Measurements from ENCODE around the gene ARFGEF2.

The ARFGEF2 gene

DNA sequence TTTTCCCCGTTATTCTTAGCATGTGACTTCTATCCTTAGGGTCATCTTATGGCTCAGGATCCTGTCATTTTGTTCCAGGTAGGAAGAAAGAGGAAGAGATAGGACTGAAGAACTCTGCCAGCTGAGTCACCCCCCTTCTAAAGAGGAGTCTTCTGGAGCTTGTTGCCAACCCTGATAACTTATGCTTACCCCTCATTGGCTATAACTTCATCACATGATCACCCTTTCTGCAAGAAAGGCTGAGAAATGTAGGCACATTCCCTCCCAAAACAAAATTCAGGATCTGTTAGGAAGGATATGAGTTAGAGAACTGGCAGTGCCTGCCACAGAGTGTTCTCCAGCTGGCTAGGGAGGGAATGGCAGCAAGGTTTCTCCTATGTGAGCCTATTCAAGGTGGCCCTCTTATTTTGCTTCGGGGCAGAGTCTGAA lies 35.6 kb downstream of the ARFGEF2 start:
- DNase-seq (ENCODE audit: low read depth): no peak
- H3K4me3 ChIP-seq (ENCODE audit: low read length): no peak overlapping the region
- no peak for TF ChIP-seq CTCF (conservative IDR thresholded peaks at IDR 0.05; ENCODE audit: low read length)

GRCh38 chr20:48957533-48957932 lies 36.0 kb downstream of the ARFGEF2 start:
- no peak overlapping the region for H3K4me3 ChIP-seq (ENCODE audit: low read length)
- no peak for DNase-seq (ENCODE audit: low read depth)
- TF ChIP-seq CTCF (conservative IDR thresholded peaks at IDR 0.05; ENCODE audit: low read length): no peak

DNA sequence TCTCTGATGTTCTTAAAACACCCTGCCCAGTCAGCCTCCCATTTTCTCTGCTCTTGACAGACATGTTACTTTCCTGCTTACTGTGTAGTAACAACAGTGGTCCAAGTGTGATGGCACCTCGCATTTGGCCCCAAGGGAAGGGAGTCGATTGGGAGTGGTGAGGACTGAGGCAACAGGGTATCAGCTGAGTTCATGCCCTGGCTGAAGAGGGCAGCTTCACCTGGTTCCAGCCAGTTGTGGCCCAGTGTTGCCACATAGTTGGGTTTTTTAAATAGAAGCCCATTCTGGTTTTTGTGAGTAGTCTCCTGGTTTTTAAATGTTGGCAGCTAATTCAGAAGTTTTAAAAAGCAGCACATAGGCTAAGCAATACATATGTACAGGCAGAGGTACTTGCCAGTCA lies 37.2 kb downstream of the ARFGEF2 start:
- DNase-seq (ENCODE audit: low read depth): no peak
- no peak overlapping the region for H3K4me3 ChIP-seq (ENCODE audit: low read length)
- no peak for TF ChIP-seq CTCF (conservative IDR thresholded peaks at IDR 0.05; ENCODE audit: low read length)

GRCh38 chr20:48959899-48960550 lies 38.5 kb downstream of the ARFGEF2 start:
- TF ChIP-seq CTCF (conservative IDR thresholded peaks at IDR 0.05; ENCODE audit: low read length): no peak
- no peak for DNase-seq (ENCODE audit: low read depth)
- no peak overlapping the region for H3K4me3 ChIP-seq (ENCODE audit: low read length)

DNA sequence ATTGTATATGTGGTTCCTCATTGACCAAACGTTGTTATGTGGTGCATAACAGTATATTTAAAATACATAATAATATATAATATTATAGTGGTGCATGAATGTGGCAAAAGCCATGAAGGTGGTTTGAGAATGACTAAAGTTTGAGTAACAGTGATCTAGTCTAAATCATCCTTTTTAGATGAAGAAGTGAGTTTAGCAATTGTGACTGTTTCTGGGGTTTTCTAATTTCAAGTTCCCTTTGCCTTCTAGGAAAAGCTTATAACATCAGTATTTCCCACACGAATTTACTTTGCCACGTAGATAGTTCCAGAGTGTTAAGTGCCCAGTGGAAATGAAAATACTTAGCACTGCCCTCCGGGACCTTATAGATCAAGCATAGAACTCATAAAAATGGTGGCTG lies 40.9 kb downstream of the ARFGEF2 start:
- no peak overlapping the region for H3K4me3 ChIP-seq (ENCODE audit: low read length)
- no peak for DNase-seq (ENCODE audit: low read depth)
- no peak for TF ChIP-seq CTCF (conservative IDR thresholded peaks at IDR 0.05; ENCODE audit: low read length)

DNA sequence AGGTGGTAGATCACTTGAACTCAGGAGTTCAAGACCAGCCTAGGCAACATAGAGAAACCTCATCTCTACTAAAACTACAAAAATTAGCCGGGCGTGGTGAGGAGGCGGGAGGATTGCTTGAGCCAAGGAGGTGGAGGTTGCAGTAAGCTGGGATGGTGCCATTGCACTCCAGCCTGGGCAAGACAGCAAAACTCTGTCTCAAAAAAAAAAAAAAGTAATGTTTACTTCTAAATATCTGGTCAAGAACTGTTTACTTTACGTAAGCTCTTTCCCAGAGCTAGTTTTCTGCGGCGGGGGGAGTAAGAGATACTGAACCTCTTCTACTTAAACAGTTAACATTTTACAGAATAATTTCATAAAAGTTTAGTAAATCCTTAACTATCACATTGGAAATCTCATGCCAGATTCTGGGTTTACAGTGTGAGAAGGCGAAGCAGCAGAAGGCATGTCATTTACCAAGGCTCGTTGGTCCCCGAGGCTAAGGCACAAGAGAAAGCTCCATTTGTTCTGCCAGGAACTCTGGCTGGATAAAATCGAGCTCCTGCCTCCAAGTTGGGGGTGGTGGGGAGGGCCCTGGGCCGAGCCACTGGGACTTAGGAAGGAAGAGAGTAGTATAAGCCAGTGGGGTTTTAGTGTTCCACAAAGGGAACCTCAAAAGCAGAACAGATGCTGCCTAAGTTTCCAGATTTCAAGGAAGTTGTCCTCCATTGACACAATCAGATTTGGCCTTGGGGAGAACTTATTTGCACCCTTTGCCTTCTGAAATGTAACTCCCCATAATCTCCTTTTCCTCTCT lies 41.7 kb downstream of the ARFGEF2 start:
- no peak for DNase-seq (ENCODE audit: low read depth)
- TF ChIP-seq CTCF (conservative IDR thresholded peaks at IDR 0.05; ENCODE audit: low read length): no peak
- H3K4me3 ChIP-seq (ENCODE audit: low read length): no peak overlapping the region
